ENCODE results near the gene YWHAE. TPM values are rescaled to one million over a fixed set of nuclear protein-coding genes. Genes with fewer than 3 reads are reported as not detected.

The YWHAE gene
- total RNA-seq, 1 experiment from 2014 or later = 722 TPM

Other genes with a start within 250 kb of the YWHAE start
- 79.6 and 87.2 TPM in 2 replicates for gene ABR, start 220.2 kb downstream of the YWHAE start, total RNA-seq (2014; rRNA removed)
- gene BHLHA9, start 129.8 kb downstream of the YWHAE start, total RNA-seq (2014; rRNA removed) = not detected in 2 replicates
- gene TRARG1, start 120.6 kb downstream of the YWHAE start, total RNA-seq (2014; rRNA removed) = not detected in 2 replicates
- 82.8 and 86.6 TPM in 2 replicates for gene CRK, start 56.0 kb upstream of the YWHAE start, total RNA-seq (2014; rRNA removed)
- gene MYO1C, start 92.5 kb upstream of the YWHAE start, total RNA-seq (2014; rRNA removed) = 96.3 and 107 TPM in 2 replicates
- 27.3 and 30.1 TPM in 2 replicates for gene INPP5K, start 116.4 kb upstream of the YWHAE start, total RNA-seq (2014; rRNA removed)
- 18.5 and 26.3 TPM in 2 replicates for gene PITPNA, start 162.6 kb upstream of the YWHAE start, total RNA-seq (2014; rRNA removed)
- 1.9 and 3.7 TPM in 2 replicates for gene SLC43A2, start 228.6 kb upstream of the YWHAE start, total RNA-seq (2014; rRNA removed)
- gene SCARF1, start 245.5 kb upstream of the YWHAE start, total RNA-seq (2014; rRNA removed) = 0.11 TPM in 1 of 2 replicates, not detected in the other
- 4.2 and 9.8 TPM in 2 replicates for gene RILP, start 249.6 kb upstream of the YWHAE start, total RNA-seq (2014; rRNA removed)

Data from LHCN-M2 (cell line).